ENCODE data around the gene SMYD2.
"Not testable (repeated sequence)": the region's sequence is repeated elsewhere in the genome, so short reads cannot be mapped to it uniquely, and the experiment has no call there.

The SMYD2 gene

DNA sequence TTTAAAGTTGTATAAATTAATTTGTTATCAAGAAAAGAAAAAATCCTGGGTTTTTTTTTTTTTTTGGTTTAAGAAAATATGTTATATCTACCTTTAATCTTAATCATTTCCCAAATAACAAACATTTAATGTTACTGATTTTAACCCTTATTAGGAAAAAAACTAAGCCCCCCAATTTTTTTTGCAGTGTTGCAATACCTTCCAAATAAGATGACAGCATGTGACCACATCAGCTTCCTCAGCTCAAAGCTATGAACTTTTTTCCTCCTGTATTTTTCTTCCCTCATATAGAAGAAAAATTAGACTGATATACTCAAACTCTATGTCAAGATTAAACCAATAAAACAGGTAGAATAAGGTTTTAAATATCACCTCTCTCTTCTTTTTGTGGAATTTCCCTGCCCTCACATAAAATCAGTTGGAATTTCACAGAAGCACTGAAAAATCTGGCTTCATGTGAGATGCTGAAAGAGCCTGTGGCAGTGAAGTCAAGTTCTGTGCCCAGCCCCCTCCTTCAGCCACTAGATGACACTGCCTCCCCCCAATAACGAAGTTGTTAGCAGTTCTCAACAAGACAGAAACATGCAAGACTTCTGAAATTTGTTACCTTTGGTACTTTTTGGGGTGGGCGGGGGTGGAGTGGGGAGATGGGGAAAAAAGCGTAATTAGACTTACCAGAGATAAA is 9.6 kb upstream of the SMYD2 start:
- TF ChIP-seq, protein P1, sequence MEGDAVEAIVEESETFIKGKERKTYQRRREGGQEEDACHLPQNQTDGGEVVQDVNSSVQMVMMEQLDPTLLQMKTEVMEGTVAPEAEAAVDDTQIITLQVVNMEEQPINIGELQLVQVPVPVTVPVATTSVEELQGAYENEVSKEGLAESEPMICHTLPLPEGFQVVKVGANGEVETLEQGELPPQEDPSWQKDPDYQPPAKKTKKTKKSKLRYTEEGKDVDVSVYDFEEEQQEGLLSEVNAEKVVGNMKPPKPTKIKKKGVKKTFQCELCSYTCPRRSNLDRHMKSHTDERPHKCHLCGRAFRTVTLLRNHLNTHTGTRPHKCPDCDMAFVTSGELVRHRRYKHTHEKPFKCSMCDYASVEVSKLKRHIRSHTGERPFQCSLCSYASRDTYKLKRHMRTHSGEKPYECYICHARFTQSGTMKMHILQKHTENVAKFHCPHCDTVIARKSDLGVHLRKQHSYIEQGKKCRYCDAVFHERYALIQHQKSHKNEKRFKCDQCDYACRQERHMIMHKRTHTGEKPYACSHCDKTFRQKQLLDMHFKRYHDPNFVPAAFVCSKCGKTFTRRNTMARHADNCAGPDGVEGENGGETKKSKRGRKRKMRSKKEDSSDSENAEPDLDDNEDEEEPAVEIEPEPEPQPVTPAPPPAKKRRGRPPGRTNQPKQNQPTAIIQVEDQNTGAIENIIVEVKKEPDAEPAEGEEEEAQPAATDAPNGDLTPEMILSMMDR (conservative IDR thresholded peaks at IDR 0.05; ENCODE audit: low read depth): no peak
- CTCF ChIA-PET: interaction anchor here (0.6 to 2.2 kb wide), 4 partner anchors 9 to 218 kb away, joined by 3 to 8 read pairs (median 5); no protein-coding TSS in a partner anchor
- POLR2A ChIA-PET (ENCODE audit: low non-redundant PET): no interaction called here
- no peak overlapping the region for H3K27ac ChIP-seq
- no peak for DNase-seq (ENCODE audit: low spot score)

DNA sequence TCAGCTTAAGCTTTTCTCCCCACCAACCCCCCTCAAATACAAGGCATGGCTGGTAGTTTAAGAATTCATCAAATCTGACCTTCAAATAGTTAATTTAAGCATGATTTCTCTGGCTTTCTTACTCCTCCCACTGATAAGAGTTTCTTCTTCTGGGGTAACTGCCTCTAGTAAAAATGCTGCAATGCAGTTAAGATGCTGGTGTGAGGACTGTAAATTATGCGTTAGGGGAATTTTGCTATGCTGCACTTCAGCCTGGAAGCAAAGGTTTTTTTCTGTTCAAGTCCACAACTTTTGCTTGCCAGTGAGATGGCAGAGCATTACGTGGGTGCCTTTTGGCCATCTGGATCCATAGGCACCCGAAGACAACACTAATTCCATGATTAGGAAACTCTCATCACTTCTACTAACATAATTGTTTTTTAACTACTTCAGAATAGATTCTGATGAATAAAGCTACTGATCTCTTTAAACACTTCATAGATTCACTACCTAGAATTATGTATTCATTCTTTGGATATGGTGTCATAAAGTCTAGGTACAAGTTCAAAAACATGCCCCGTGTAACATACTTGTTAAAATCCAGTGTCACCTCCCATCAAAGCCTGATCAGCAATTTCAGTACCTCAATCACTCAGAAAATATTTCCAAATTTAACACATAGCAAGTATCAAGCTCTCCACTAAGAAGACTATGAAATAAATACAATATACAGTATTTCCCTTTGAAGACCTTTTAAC is 8.8 kb upstream of the SMYD2 start:
- CTCF ChIA-PET: interaction anchor here (0.6 to 2.2 kb wide), 3 partner anchors 10 to 61 kb away, joined by 3 to 8 read pairs (median 7); no protein-coding TSS in a partner anchor

DNA sequence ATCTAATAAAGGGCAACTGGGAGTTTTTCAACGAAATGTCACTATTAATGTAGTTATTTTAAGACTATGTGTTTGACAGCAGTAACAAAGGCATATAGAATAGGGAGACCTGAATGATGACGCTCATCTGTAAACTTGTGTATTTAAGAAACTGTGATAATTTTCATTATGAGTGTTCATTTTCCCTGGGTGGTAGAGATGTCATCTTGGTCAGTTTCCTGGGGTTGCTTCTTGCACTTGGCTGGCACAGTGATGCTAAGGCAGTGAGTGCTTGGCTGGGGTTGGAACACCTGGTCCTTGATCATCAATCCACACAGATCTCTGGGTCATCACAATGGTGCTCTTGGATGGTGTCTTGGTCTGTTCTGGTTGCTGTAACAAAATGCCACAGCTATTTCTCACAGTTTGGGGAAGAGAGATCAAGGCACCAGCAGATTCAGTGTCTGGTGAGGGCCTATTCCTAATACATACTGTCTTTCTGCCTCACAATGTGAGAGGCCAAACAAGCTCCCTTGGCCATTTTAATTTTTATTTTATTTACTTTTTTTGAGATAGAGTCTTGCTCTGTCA is 7.9 kb upstream of the SMYD2 start:
- no peak overlapping the region for H3K27ac ChIP-seq
- ChIA-PET POLR2A (ENCODE audit: low non-redundant PET) (interaction anchor here (0.6 kb wide), 1 partner anchor 8 kb away, joined by 6 read pairs; no protein-coding TSS in a partner anchor), CTCF (interaction anchor here (0.6 to 2.2 kb wide), 3 partner anchors 11 to 60 kb away, joined by 3 to 8 read pairs (median 7); no protein-coding TSS in a partner anchor)
- TF ChIP-seq, protein P1 (conservative IDR thresholded peaks at IDR 0.05; ENCODE audit: low read depth): no peak
- DNase-seq (ENCODE audit: low spot score): no peak

More for the DNA sequence above, 8.8 kb upstream of the SMYD2 start:
- no peak for DNase-seq (ENCODE audit: low spot score)
- POLR2A ChIA-PET (ENCODE audit: low non-redundant PET): no interaction called here
- no peak overlapping the region for H3K27ac ChIP-seq
- TF ChIP-seq, protein P1 (conservative IDR thresholded peaks at IDR 0.05; ENCODE audit: low read depth): no peak

DNA sequence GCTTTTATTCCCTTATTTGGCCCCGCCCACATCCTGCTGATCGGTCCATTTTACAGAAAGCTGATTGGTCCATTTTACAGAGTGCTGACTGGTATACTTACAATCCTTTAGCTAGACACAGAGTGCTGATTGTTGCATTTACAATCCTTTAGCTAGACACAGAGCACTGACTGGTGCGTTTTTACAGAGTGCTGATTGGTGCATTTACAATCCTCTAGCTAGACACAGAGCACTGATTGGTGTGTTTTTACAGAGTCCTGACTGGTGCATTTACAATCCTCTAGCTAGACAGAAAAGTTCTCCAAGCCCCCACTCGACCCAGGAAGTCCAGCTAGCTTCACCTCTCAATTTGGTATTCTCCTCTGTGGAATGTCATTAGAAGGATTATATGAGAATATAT is 5.3 kb upstream of the SMYD2 start:
- CTCF ChIA-PET: interaction anchor here (0.7 to 1.2 kb wide), 2 partner anchors 11 to 14 kb away, joined by 5 to 7 read pairs; no protein-coding TSS in a partner anchor
- DNase-seq (ENCODE audit: low spot score); POLR2A ChIA-PET (ENCODE audit: low non-redundant PET); H3K27ac ChIP-seq: not testable (repeated sequence)

DNA sequence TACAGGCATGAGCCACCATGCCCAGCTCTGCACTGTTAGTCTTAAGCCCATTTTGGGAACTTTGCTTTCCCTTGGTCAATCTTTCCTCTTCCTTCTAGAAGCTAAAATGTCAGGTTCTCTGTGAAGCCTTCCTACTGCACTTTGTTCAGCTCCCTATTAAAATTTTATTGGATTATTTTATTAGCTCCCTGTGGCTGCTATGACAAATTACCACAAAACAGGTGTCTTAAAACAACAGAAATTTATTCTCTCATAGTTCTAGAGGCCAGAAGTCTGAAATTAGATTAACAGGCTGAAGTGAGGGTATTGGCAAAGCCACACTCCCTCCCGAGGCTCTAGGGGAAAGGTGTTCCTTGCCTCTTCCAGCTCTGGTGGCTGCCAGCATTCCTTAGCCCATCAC is 4.2 kb upstream of the SMYD2 start:
- CTCF ChIA-PET: interaction anchor here (0.6 kb wide), 1 partner anchor 27 kb away, joined by 4 read pairs; no protein-coding TSS in a partner anchor
- no peak for DNase-seq (ENCODE audit: low spot score)
- POLR2A ChIA-PET (ENCODE audit: low non-redundant PET): interaction anchor here (0.5 kb wide), 1 partner anchor 95 kb away, joined by 3 read pairs; no protein-coding TSS in a partner anchor

DNA sequence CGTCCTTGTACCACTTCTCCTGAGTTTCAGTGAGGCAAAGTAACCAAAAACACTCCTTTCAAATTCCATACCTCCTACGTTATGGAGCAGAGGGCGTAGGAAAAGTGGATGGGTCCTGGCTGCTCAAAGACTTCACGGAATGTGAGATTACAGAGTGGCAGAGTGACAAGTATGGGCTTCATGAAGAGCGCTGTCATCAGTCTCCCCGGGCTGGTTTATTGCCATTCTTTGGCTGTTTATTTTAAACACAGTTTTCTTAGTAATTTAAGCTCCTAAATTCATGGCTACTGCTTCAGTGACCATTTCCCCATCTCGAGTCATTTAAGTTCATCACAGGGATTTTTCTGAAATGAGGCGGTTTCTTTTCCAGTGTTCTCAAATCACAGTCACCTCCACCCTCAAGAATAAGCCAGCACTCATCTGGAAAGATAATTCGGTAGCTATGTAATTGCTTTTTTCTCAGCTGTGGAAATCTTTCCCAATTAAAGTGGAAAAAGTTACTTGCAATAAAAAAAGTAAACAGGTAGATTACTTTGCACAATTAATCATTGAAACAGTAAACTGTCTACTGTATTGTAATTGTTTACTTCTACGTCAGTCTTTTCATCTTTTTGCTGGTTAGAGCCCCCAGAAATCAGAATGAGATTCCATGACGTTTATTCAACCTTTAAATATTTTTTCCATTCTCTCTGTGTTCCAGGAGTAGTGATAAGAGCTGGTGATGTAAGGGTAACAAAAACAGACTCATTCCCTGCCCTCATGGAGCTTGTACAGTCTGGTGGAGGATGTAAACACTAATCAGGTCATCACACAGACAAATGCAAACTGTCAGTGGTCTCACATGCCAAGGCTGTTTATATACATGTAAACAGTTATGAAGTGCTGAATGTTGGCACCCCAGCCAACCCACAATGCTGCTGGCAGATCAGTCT is 3.0 kb upstream of the SMYD2 start:
- no peak for DNase-seq (ENCODE audit: low spot score)
- ChIA-PET POLR2A (ENCODE audit: low non-redundant PET) (no interaction called here), CTCF (no interaction called here)
- TF ChIP-seq, protein P1 (conservative IDR thresholded peaks at IDR 0.05; ENCODE audit: low read depth): no peak
- H3K27ac ChIP-seq: no peak overlapping the region

More for the DNA sequence above, 4.2 kb upstream of the SMYD2 start:
- no peak overlapping the region for H3K27ac ChIP-seq
- TF ChIP-seq, protein P1 (conservative IDR thresholded peaks at IDR 0.05; ENCODE audit: low read depth): no peak

All from RWPE1 (cell line).